ENCODE measurements around the gene TMEM8B. TPM values are rescaled to one million over a fixed set of nuclear protein-coding genes. Genes with fewer than 3 reads are reported as not detected.
A peak's percentile ranks its signal among the peaks of the same experiment; 100 is the strongest.

The TMEM8B gene
- polyA plus RNA-seq, 3 donors, result 2.6 to 11.6 (median 3.8) TPM

DNA sequence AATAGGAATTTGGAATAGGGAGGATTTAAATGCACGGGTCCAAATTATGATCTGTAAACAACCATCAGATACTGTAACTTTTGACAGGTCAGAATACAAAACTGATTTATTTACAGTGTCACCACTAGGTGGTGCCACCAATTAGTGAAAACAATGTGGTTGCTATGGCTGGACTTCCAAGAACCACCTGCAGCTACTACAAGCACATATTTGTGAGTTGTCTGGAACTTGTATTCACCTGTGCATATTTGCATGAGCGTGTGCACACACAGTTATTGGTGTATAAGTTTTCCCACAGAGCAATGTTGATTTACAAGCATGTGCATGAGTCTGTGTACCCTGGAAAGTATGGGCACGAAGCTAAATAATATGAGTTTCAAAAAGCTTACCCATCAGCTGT, 74.0 kb downstream of the TMEM8B start:
- H3K4me3 ChIP-seq (replicated peaks in 1 of 3; ENCODE audit: low read depth in 2 of 3, low read length in 3 of 3), result no peak overlapping the region
- no peak overlapping the region for H2AFZ ChIP-seq (ENCODE audit: insufficient read depth, low read depth, low read length, poor library complexity, severe bottlenecking)

DNA sequence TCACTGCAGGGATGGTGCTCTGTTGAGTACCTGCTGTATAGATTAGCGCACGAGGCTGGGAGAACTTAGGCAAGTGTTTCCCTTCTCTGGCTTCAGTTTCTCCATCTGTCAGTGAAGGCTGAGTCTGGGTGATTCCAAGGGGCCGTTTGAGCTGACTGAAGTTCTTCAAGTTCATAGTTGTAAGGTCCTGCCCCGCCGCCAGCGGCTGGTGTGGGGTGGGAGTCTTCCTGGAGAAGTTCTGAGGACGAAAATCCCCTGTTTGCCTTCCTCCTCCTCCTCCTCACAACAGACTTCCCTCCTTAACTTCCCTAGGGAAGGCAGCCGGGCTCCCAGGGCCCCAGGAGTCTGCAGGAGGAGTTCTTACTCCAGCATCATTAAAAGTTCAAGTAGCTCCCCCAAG, 75.3 kb downstream of the TMEM8B start:
- Histone ChIP-seq H3K36me3 (replicated peaks in 1 of 2; ENCODE audit: control insufficient read depth in 1 of 2, insufficient read depth in 2 of 2, low read length in 2 of 2) (no peaks in the 10 kb centered on the region), H3K4me3 (replicated peaks in 1 of 3; ENCODE audit: low read depth in 2 of 3, low read length in 3 of 3) (no peak overlapping the region), H3K79me2 (ENCODE audit: insufficient read depth, low read length) (no peaks in the 10 kb centered on the region), H3K4me2 (replicated peaks; ENCODE audit: extremely low read depth, low read length, poor library complexity, severe bottlenecking) (no peak overlapping the region), H3K4me1 (ENCODE audit: control insufficient read depth in 1 of 2, insufficient read depth in 2 of 2, low read length in 2 of 2) (peaks cover 28 to 32% of the 10 kb centered on the region in 2 donors), H3K9me3 (replicated peaks in 1 of 2; ENCODE audit: control insufficient read depth in 1 of 2, insufficient read depth in 1 of 2, low read length in 2 of 2) (no peaks in the 10 kb centered on the region), H3K27ac (ENCODE audit: low read depth in 1 of 2, low read length in 2 of 2) (no peak overlapping the region), H2AFZ (ENCODE audit: insufficient read depth, low read depth, low read length, poor library complexity, severe bottlenecking) (no peak overlapping the region), H4K20me1 (ENCODE audit: insufficient read depth, low read length) (no peaks in the 10 kb centered on the region), H3K27me3 (ENCODE audit: control insufficient read depth in 2 of 2, insufficient read depth in 2 of 2, low read length in 2 of 2) (no peaks in the 10 kb centered on the region), H3K9ac (ENCODE audit: insufficient read depth, low read length, poor library complexity, severe bottlenecking) (no peak overlapping the region)
- Mint-ChIP-seq H3K9me3 (peaks cover 0 to 2% (median 0%) of the 10 kb centered on the region in 7 donors), H3K27me3 (ENCODE audit: low read depth in 3 of 3) (peaks cover 6 to 21% (median 13%) of the 10 kb centered on the region in 3 donors), H3K36me3 (no peaks in the 10 kb centered on the region), H3K4me1 (peaks cover 34% of the 10 kb centered on the region), H3K27ac (no peak overlapping the region), H3K4me3 (no peak overlapping the region)
- intact Hi-C loops (cut with micrococcal nuclease), result loop anchor here in 1 of 2 donors (5.0 kb wide), 1 partner anchor 43 kb away; no protein-coding TSS in a partner anchor
- TF ChIP-seq, protein P1, sequence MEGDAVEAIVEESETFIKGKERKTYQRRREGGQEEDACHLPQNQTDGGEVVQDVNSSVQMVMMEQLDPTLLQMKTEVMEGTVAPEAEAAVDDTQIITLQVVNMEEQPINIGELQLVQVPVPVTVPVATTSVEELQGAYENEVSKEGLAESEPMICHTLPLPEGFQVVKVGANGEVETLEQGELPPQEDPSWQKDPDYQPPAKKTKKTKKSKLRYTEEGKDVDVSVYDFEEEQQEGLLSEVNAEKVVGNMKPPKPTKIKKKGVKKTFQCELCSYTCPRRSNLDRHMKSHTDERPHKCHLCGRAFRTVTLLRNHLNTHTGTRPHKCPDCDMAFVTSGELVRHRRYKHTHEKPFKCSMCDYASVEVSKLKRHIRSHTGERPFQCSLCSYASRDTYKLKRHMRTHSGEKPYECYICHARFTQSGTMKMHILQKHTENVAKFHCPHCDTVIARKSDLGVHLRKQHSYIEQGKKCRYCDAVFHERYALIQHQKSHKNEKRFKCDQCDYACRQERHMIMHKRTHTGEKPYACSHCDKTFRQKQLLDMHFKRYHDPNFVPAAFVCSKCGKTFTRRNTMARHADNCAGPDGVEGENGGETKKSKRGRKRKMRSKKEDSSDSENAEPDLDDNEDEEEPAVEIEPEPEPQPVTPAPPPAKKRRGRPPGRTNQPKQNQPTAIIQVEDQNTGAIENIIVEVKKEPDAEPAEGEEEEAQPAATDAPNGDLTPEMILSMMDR (IDR thresholded peaks at IDR 0.05), result no peak
- no peak for DNase-seq
- WGBS (ENCODE audit: insufficient coverage), result 82% methylated on average over 2 of the region's 8 CpGs

More for the DNA sequence above, 74.0 kb downstream of the TMEM8B start:
- no peaks in the 10 kb centered on the region for H3K36me3 Mint-ChIP-seq
- 13% methylated on average over 1 of the region's 3 CpGs for WGBS (ENCODE audit: insufficient coverage)
- TF ChIP-seq, protein P1 (IDR thresholded peaks at IDR 0.05), result peak; percentile 89
- H3K36me3 ChIP-seq (replicated peaks in 1 of 2; ENCODE audit: control insufficient read depth in 1 of 2, insufficient read depth in 2 of 2, low read length in 2 of 2), result no peaks in the 10 kb centered on the region
- no peak overlapping the region for H3K4me3 Mint-ChIP-seq
- H3K27me3 ChIP-seq (ENCODE audit: control insufficient read depth in 2 of 2, insufficient read depth in 2 of 2, low read length in 2 of 2), result peaks cover 0 to 2% of the 10 kb centered on the region in 2 donors
- peaks cover 24% of the 10 kb centered on the region for H3K4me1 Mint-ChIP-seq
- H3K4me2 ChIP-seq (replicated peaks; ENCODE audit: extremely low read depth, low read length, poor library complexity, severe bottlenecking), result no peak overlapping the region
- H3K27me3 Mint-ChIP-seq (ENCODE audit: low read depth in 3 of 3), result peaks cover 9 to 26% (median 17%) of the 10 kb centered on the region in 3 donors
- intact Hi-C loops (cut with micrococcal nuclease), result loop anchor here in 1 of 2 donors (5.0 kb wide), 1 partner anchor 44 kb away; no protein-coding TSS in a partner anchor
- H3K9me3 ChIP-seq (replicated peaks in 1 of 2; ENCODE audit: control insufficient read depth in 1 of 2, insufficient read depth in 1 of 2, low read length in 2 of 2), result no peaks in the 10 kb centered on the region
- no peaks in the 10 kb centered on the region for H4K20me1 ChIP-seq (ENCODE audit: insufficient read depth, low read length)
- no peaks in the 10 kb centered on the region for H3K79me2 ChIP-seq (ENCODE audit: insufficient read depth, low read length)
- peaks cover 20 to 22% of the 10 kb centered on the region in 2 donors for H3K4me1 ChIP-seq (ENCODE audit: control insufficient read depth in 1 of 2, insufficient read depth in 2 of 2, low read length in 2 of 2)
- no peak overlapping the region for H3K9ac ChIP-seq (ENCODE audit: insufficient read depth, low read length, poor library complexity, severe bottlenecking)
- no peak overlapping the region for H3K27ac ChIP-seq (ENCODE audit: low read depth in 1 of 2, low read length in 2 of 2)
- H3K9me3 Mint-ChIP-seq, result peaks cover 0 to 2% (median 0%) of the 10 kb centered on the region in 7 donors
- DNase-seq, result peak; percentile 30 to 54 (median 40)
- no peak overlapping the region for H3K27ac Mint-ChIP-seq
